Stimulated activated CD8-positive, alpha-beta memory T cell treated with anti-CD3 and anti-CD28 coated beads, Interleukin-15, amount 100 ng/mL, for 4 hours (primary cell): ENCODE data around the gene ITGA5.

Experiments used
- DNase-seq, 2 donors: peaks; one replicate each; pipeline ENCODE4 v3.0.0-alpha.2; 2020; ENCODE audit warnings: low read depth in 2 of 2

ITGA5 gene

GRCh38 chr12:54411391-54412241 lies 7.5 kb downstream of the ITGA5 start:
- no peak for DNase-seq

GRCh38 chr12:54409267-54409666 lies 9.8 kb downstream of the ITGA5 start:
- no peak for DNase-seq

- DNase-seq = no peak
Observed at GRCh38 chr12:54407183-54407905, 11.7 kb downstream of the ITGA5 start.

DNA sequence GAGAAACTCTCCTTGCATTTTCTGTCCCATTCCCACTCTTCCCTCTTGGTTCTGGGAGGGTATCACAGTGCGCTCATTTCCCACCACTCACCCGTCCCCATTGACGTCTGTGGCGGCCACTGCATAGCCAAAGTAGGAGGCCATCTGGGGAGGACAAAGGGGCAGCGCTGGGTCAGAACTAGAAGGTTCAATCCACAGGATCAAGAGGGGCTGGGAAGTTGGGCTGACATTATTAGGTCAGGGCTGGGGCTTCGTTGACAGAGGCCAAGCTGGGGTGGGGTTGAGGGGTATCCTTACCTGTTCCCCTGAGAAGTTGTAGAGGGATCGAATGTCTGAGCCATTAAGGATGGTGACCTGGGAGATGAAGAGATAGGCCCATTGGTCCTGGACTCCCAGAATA lies 13.5 kb downstream of the ITGA5 start:
- DNase-seq = no peak

- no peak for DNase-seq
Observed at GRCh38 chr12:54405106-54405505, 14.0 kb downstream of the ITGA5 start.

DNA sequence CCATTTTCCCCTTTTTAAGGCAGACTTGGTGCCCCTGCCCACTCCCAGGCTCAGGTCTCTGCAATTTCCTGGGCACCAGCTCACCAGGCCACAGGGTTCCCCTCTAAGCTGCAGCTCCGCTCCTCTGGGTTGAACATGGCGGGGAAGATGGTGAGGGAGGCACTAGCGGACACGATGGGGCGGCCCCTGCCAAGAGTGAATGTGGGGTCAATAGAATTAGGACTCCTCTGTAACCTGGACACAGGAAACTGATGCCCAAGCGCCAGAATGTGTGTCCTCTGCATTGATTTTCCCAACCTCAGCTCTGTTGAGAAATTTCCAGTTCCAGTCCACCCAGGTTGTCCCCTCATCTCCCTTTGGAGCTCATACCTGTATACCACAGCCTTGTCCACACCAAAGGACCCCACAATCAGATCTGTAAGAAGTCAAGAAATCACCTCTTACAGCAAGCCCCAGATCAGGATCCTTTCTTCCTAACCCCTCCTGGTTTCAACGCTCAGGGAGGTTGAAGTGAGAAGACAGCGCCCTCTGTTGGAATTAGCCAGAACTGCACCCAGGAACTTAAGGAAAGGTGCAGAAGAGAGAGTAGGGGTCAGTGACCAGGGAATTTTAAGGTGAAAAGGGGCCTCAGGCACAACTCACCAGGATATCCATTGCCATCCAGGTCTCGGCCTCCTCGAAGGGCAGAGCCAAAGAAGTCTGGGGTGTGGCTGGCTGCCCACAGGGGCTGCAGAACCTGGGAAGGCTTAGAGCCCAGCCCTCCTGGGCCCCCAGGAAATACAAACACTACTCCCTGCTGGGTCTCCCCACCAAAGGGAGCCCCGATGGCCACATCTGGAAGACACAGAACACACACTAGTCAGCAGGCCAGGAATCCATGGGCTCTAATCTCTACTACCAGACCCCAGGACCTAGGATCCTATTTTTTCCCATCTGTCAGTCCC lies 14.7 kb downstream of the ITGA5 start:
- DNase-seq = no peak

- DNase-seq = no peak
Observed at GRCh38 chr12:54401119-54401518, 17.9 kb downstream of the ITGA5 start.

GRCh38 chr12:54398995-54399793 lies 19.9 kb downstream of the ITGA5 start:
- peak; percentile 59 to 72 for DNase-seq

DNA sequence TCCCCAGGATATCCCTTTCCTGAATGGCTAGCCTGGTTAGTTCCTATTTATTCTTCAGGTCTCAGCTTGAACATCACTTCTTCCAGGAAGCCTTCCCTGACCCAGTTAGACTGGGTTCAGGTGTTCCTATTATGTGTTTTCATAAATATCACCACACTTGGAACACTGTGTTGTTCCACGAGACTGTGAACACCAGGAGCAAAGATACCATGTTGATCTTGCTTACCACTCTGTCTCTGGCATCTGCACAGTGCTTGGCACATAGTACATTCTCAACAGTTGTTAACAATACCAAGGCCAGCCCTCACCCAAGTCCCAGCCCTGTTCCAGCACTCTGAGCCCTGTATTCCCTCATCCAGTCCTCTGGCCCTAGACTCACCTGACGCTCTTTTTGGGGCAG lies 20.8 kb downstream of the ITGA5 start:
- DNase-seq = no peak

GRCh38 chr12:54397157-54397556 lies 21.9 kb downstream of the ITGA5 start:
- no peak for DNase-seq

DNA sequence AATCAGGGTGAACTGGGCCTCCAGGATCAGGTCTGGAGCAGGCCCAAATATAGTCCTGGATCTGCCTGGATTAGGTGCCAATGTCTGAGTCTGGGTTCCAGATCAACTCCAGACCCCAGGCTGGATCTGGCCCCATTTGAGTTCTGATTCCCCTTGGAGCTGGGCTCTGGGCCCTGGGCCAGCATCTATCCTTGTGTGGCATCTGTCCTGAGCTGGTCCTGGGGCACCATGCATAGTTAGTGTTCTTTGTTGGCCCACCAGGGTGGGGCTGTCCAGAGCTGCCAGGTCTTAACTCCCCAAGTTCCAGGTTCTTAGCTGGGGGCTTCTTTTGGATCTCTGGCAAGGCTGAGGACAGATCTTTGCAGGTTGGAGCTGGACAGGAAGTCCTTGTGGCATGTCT lies 23.5 kb downstream of the ITGA5 start:
- DNase-seq = no peak

DNA sequence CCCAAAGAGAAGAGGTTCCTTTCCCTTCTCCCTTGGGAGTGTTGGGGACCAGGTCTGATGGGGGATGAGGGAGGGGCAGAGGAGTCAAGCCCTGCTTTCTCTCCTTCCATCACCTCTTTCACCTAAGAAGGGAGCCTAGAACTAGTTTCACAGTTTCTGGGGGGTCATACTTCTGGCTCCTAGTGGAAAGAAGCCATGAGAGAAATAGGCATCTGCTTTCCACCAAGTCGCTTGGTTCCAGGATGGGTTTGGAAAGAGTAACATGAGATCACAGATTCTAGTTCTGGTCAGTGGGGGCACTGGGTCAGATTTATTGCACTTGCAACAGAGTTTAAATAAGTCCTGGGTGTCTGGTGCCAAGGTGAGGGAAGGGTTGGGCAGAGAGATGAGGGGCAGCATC lies 24.1 kb downstream of the ITGA5 start:
- no peak for DNase-seq

- no peak for DNase-seq
Observed at GRCh38 chr12:54394281-54394719, 24.8 kb downstream of the ITGA5 start.

DNA sequence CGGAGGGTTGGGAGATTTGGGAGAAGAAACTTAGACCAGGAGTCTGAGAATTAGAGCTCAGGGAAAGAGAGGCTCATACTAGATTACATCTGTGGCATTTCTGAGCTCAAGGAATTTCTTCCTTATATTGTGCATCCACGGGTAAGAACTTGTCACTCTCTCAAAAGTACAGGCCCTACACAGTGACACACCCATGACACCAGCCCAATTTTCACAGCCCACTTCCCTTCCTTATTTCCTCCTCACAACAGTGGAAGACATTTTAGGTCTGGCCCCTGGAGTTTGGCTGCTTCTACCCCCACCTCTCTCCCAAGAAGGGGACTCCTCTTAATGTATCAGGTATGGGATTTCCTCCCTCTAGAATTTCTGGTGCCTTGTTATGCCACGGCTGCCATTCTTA lies 25.3 kb downstream of the ITGA5 start:
- no peak for DNase-seq

- DNase-seq = no peak
Observed at GRCh38 chr12:54393207-54393609, 25.9 kb downstream of the ITGA5 start.

- DNase-seq = no peak
Observed at GRCh38 chr12:54392485-54393206, 26.4 kb downstream of the ITGA5 start.

- peak; percentile 38 to 62 for DNase-seq
Observed at GRCh38 chr12:54390668-54391551, 28.2 kb downstream of the ITGA5 start.

DNA sequence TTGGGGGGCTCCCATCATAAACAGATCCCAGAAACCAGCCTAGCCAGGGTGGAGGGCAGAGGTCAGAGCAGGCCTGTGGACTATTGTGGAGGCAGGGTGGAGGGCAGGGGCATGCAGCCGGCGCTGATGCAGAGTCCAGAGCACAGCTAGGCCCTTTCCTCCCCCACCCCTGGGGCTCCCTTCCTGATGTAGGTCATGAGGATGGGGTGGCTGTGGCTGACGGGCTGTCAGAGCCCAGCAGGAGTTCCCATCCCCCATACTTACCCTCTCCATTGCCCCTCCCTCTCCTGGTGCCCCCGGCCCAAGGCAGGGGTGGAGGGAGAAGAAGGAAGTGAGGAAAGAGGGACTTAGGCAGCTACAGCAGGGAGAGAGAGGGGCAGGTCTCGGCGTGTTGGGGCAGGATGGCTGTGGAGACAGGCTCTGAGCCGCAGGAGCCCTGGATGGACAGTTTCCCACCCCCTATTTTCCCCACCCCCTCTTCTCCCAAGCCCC lies 28.8 kb downstream of the ITGA5 start:
- no peak for DNase-seq

DNA sequence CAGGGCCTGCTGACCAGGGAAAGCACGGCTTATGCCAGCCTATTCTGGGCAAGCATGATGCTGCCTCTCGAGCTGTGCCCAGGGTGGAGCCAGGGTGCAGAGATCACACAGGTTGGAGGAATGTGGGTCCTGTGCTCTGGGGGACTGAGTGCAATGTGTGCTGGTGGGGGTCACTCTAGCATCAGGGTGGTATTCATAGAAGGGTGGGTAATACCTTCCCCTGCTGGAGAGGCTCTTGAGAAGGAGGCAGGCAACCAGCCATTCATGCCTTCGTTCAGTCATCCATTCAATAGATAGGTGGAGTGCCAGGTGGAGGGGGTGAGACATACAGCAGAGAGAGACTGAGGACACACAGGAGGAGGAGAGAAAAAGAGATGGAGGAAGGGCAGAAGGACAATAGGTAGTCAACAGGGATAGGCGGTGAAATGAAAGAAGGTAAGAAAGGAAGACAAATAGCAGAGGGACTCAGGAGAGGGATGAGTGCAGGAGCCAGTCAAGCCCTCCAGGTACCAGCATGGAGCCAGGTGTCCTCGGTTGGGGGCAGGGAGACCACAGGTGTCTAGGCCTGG lies 29.4 kb downstream of the ITGA5 start:
- no peak for DNase-seq
